Spleen (tissue), 7 donors: ENCODE data around the gene TMEM179.

Source experiments
- CTCF ChIP-seq, 11 experiments: fragments of 200-600 bp in 7 of 11; fragments of 450-650 bp in 4 of 11; sonication (generic) in 4 of 11; IDR thresholded peaks in 8 of 11; conservative IDR thresholded peaks in 3 of 11; 1 replicate in 7 of 11; 2 replicates in 4 of 11; pipeline versions ENCODE4 v1.4.0 to v1.8.0; 2016 to 2021; ENCODE audit warnings: antibody characterized with exemption in 11 of 11, inconsistent platforms in 4 of 11, mild to moderate bottlenecking in 1 of 11
- POLR2A ChIP-seq, 3 donors: fragments of 450-650 bp; IDR thresholded peaks; one replicate each; pipeline ENCODE4 v1.5.1; 2017; ENCODE audit warnings: antibody characterized with exemption in 3 of 3, mild to moderate bottlenecking in 1 of 3
- POLR2AphosphoS5 ChIP-seq, 3 donors: sonication (generic); formaldehyde crosslinking; IDR thresholded peaks; one replicate each; pipeline ENCODE4 v1.5.1; 2017; ENCODE audit warnings: antibody characterized with exemption in 3 of 3
- donor health status: DM: no; HTN: no; CAD: no; lungs with moderate emphysema.
- donor health status: DM: no; HTN: no; CAD: no.
- donor health status: DM: no; HTN: no; CAD: no.

DNA sequence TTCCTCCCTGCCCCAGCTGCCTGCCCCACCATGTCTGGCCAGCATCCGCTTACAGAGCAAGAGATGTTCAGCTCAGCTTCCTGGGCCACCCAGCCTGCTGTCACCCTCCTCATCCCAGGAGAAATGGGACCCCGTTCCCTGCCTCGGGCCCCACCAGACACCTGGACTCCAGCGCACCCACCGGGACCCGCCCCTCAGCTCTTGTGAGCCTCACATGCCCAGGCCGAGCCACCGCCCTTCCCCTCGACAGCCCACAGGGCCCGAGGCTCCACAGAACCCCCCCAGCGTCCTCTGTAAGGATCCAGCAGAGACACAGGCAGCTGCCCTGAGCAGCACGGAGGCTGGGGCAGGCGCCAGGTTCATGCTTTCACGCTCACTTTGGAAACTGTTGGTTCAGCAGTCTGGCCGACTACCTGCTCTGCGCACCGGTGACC is 43.4 kb downstream of the TMEM179 start:
- TF ChIP-seq POLR2A (IDR thresholded peaks at IDR 0.05) (no peak), POLR2AphosphoS5 (IDR thresholded peaks at IDR 0.05) (no peak), CTCF (IDR thresholded peaks at IDR 0.05 in 8 of 11, conservative IDR thresholded peaks at IDR 0.05 in 3 of 11) (no peak)
